Lower leg skin (tissue), 4 donors: Measurements from ENCODE around the gene PARS2. TPM values are rescaled to one million over a fixed set of nuclear protein-coding genes. Genes with fewer than 3 reads are reported as not detected.
A peak's percentile ranks its signal among the peaks of the same experiment; 100 is the strongest.

Experiments
- DNase-seq, 2 donors: peaks; one replicate each; pipeline ENCODE4 v3.0.0-alpha.2; 2019; ENCODE audit warnings: low spot score in 2 of 2
- H3K4me3 ChIP-seq: fragments of 200-600 bp; sonication (generic); 2 replicates; pipeline ENCODE4 v1.5.1; 2017; ENCODE audit warnings: mild to moderate bottlenecking, low read depth; ENCODE audit not compliant: poor library complexity, severe bottlenecking
- POLR2A ChIP-seq, 2 donors: fragments of 450-650 bp; IDR thresholded peaks; one replicate each; pipeline ENCODE4 v1.6.1; 2016 to 2017; ENCODE audit warnings: antibody characterized with exemption in 2 of 2, mild to moderate bottlenecking in 1 of 2, moderate library complexity in 1 of 2
- WGBS, 2 donors: methylation state at CpG; one replicate each; pipeline ENCODE4 v1.1.5; 2018; 5-methylcytosine and 5-hydroxymethylcytosine counted together
- intact Hi-C: fragments of 100-400 bp; cut with DNase I; formaldehyde crosslinking; loops from one replicate; pipeline ENCODE4 v1.15.0; 2023; ENCODE audit warnings: low total_unique reads
- total RNA-seq, 4 donors: library from RNA; depleted of rRNA; stranded (reverse); fragments of >200 nt; gene quantifications; one replicate each; pipeline ENCODE4 v1.1.0, GENCODE V29; 2016
- TF ChIP-seq, protein P1 (sequence below), 3 donors: fragments of 450-650 bp; IDR thresholded peaks; one replicate each; pipeline ENCODE4 v1.5.1; 2016; ENCODE audit warnings: antibody characterized with exemption in 3 of 3, mild to moderate bottlenecking in 3 of 3, moderate library complexity in 2 of 3

PARS2 gene
- total RNA-seq, 4 donors from 2014 or later: 4.0 to 7.7 (median 5.1) TPM

DNA sequence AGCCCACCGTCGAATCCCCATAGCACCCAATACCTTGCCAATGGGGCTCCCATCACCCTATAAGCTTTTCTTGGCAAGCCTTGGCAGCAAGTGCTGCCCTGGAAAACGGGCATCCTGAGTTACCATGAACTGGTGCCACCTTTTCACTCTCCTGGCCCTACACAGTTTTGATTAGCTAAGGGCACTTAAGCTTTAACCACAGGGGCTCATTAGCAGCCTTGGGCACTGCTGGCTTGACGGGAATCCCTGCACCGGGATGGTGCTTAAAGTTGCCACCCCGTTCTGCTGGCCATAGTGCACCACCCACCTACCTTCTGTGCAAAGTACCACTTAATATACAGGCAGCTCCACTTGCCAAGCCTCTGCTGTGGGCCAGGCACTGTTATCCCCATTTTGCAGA is 13.7 kb downstream of the PARS2 start:
- no peak for DNase-seq
- intact Hi-C loops: no loop called here
- TF ChIP-seq, protein P1, sequence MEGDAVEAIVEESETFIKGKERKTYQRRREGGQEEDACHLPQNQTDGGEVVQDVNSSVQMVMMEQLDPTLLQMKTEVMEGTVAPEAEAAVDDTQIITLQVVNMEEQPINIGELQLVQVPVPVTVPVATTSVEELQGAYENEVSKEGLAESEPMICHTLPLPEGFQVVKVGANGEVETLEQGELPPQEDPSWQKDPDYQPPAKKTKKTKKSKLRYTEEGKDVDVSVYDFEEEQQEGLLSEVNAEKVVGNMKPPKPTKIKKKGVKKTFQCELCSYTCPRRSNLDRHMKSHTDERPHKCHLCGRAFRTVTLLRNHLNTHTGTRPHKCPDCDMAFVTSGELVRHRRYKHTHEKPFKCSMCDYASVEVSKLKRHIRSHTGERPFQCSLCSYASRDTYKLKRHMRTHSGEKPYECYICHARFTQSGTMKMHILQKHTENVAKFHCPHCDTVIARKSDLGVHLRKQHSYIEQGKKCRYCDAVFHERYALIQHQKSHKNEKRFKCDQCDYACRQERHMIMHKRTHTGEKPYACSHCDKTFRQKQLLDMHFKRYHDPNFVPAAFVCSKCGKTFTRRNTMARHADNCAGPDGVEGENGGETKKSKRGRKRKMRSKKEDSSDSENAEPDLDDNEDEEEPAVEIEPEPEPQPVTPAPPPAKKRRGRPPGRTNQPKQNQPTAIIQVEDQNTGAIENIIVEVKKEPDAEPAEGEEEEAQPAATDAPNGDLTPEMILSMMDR (IDR thresholded peaks at IDR 0.05): no peak
- no peak for TF ChIP-seq POLR2A (IDR thresholded peaks at IDR 0.05)
- WGBS, 2 donors: 80 to 81% methylated on average over 6 of the region's 6 CpGs
- H3K4me3 ChIP-seq: no peak overlapping the region

DNA sequence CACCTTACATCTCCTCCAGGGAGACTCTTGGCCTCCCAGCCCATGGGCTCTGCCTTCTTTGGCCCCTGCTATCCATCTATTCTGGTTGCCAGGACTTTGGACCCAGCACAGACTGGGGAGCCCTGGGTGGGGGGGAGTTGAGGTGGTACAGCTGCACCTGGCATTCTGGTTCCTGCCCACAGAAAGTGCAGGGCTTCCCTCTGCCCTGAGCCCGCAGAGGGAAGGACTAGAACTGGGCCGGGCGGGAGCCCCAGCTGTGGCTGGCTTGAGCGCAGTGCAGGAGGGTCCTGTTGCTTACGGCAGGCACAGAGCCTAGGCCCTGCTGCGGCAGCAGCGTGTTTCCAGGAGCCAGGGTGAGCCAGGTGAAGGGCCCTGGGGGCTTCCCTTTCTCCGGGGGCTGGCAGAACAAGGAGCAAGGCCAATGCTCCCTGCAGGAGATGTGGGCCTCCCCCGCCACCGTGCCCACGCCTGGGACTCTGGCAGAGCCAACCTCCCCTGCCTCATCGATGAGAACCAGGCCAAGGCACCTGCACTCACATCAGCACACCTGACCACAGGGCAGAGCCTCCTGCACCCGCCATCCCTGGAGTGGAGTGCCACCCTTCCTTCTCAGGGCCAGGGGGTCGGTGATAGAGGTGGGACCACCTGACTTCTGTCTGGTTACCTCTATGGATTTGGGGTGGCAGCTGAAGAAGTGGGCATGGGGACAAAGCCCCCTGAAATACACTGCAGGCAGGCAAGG is 16.1 kb downstream of the PARS2 start:
- H3K4me3 ChIP-seq: no peak overlapping the region
- 83 to 87% methylated on average over 10 to 12 of the region's 14 CpGs for WGBS, 2 donors
- DNase-seq: no peak
- intact Hi-C loops: no loop called here
- TF ChIP-seq, protein P1 (IDR thresholded peaks at IDR 0.05): no peak
- no peak for TF ChIP-seq POLR2A (IDR thresholded peaks at IDR 0.05)

DNA sequence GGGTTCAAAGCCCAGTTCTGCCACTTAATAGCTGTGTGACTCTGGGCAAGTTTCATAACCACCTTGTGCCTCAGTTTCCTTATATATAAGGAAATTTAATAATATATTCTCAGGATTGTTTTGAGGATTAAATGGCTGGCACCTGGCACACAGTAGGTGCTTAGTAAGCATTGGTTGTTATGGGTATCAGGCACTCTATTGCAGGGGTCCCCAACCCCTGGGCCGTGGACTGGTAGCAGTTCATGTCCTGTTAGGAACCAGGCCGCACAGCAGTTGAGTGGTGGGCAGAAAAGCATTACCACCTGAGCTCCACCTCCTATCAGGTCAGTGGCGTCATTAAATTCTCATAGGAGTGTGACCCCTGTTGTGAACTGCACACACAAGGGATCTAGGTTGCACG is 18.5 kb downstream of the PARS2 start:
- intact Hi-C loops: no loop called here
- peak in 1 of 2 donors; percentile 57 for DNase-seq
- H3K4me3 ChIP-seq: no peak overlapping the region
- TF ChIP-seq POLR2A (IDR thresholded peaks at IDR 0.05): no peak
- TF ChIP-seq, protein P1 (IDR thresholded peaks at IDR 0.05): no peak
- WGBS, 2 donors: 93 to 100% methylated on average over 4 of the region's 4 CpGs

DNA sequence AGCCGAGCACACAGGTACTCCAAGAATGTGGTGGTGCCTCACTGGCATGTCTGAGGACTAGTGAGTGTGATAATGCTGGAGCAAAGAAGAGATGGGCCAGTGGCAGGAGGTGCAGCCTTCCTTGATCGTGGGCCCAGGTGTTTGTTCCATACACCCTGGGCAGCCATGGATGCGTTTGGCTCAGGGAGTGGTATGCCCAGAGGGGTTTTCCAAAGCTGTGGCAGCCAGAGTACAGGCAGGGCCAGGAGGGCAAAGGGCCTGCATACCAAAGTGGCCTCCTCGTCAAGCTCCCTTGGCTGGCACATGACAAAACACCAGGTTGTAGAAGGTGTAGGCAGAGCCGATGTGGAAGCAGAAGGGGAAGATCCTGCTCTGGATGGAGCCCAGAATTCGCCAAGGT is 19.0 kb downstream of the PARS2 start:
- H3K4me3 ChIP-seq: no peak overlapping the region
- intact Hi-C loops: no loop called here
- 67 to 72% methylated on average over 6 of the region's 6 CpGs for WGBS, 2 donors
- DNase-seq: peak in 1 of 2 donors; percentile 26
- no peak for TF ChIP-seq POLR2A (IDR thresholded peaks at IDR 0.05)
- TF ChIP-seq, protein P1 (IDR thresholded peaks at IDR 0.05): no peak

DNA sequence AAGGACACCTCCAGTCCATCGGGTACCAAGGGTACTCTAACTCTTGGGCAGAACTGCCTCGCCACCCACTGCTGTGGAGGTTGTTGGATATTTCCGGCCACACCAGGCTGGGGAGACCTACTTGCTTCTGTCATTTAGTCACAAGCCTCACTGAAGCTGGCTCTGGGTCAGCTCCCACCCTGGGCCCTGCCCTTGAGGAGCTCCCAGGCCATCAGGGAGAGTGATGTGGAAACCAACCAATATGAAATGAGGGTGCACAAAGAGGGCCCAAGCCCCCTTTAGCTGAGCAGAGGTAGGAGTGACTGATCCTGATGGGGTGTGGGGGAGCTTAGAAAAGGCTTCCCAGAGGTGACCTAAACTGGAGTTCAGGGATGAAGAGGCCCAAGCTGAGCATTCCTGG is 19.6 kb downstream of the PARS2 start:
- DNase-seq: peak in 1 of 2 donors; percentile 66
- TF ChIP-seq, protein P1 (IDR thresholded peaks at IDR 0.05): no peak
- TF ChIP-seq POLR2A (IDR thresholded peaks at IDR 0.05): no peak
- intact Hi-C loops: no loop called here
- WGBS, 2 donors: 96 to 100% methylated on average over 3 of the region's 3 CpGs
- H3K4me3 ChIP-seq: no peak overlapping the region
